Retina (tissue), 1 donor: Measurements from ENCODE around the gene TXNDC8.
"Not testable (repeated sequence)": the region's sequence is repeated elsewhere in the genome, so short reads cannot be mapped to it uniquely, and the experiment has no call there.

Source experiments
- DNase-seq: peaks from one replicate; pipeline ENCODE4 v3.0.0-alpha.2; 2016

The TXNDC8 gene

GRCh38 chr9:110323818-110324217, 13.8 kb downstream of the TXNDC8 start:
- DNase-seq: no peak

- DNase-seq: no peak
Measured at GRCh38 chr9:110320651-110321445, 16.8 kb downstream of the TXNDC8 start.

- DNase-seq: no peak
Measured at GRCh38 chr9:110319781-110320492, 17.7 kb downstream of the TXNDC8 start.

GRCh38 chr9:110317911-110318310, 19.8 kb downstream of the TXNDC8 start:
- DNase-seq: no peak

- DNase-seq: no peak
Measured at GRCh38 chr9:110316261-110317075, 21.2 kb downstream of the TXNDC8 start.

- not testable (repeated sequence) for DNase-seq
Measured at GRCh38 chr9:110311978-110312377, 25.7 kb downstream of the TXNDC8 start.

- no peak for DNase-seq
Measured at GRCh38 chr9:110309681-110310080, 28.0 kb downstream of the TXNDC8 start.

- DNase-seq: no peak
Measured at GRCh38 chr9:110308633-110309038, 29.0 kb downstream of the TXNDC8 start.

GRCh38 chr9:110307191-110307590, 30.5 kb downstream of the TXNDC8 start:
- DNase-seq: no peak

GRCh38 chr9:110303133-110303532, 34.5 kb downstream of the TXNDC8 start:
- no peak for DNase-seq

GRCh38 chr9:110298043-110298605, 39.5 kb downstream of the TXNDC8 start:
- DNase-seq: no peak

GRCh38 chr9:110293248-110293647, 44.4 kb downstream of the TXNDC8 start:
- DNase-seq: no peak

- DNase-seq: no peak
Measured at GRCh38 chr9:110291921-110292557, 45.6 kb downstream of the TXNDC8 start.

GRCh38 chr9:110290001-110290400, 47.7 kb downstream of the TXNDC8 start:
- no peak for DNase-seq

- no peak for DNase-seq
Measured at GRCh38 chr9:110288503-110288902, 49.2 kb downstream of the TXNDC8 start.

- DNase-seq: no peak
Measured at GRCh38 chr9:110287289-110287680, 50.4 kb downstream of the TXNDC8 start.

GRCh38 chr9:110284211-110284844, 53.3 kb downstream of the TXNDC8 start:
- no peak for DNase-seq

GRCh38 chr9:110283751-110284150, 53.9 kb downstream of the TXNDC8 start:
- DNase-seq: no peak

- DNase-seq: no peak
Measured at GRCh38 chr9:110282739-110283081, 55.0 kb downstream of the TXNDC8 start.

- no peak for DNase-seq
Measured at GRCh38 chr9:110282018-110282738, 55.5 kb downstream of the TXNDC8 start.

GRCh38 chr9:110278080-110278707, 59.5 kb downstream of the TXNDC8 start:
- DNase-seq: no peak
